Activated T-cell treated with anti-CD3 and anti-CD28 coated beads for 1 hour (primary cell): ENCODE results near the gene GPR179.
"Not testable (repeated sequence)": the region's sequence is repeated elsewhere in the genome, so short reads cannot be mapped to it uniquely, and the experiment has no call there.

Experiments
- DNase-seq: peaks from one replicate; pipeline ENCODE4 v3.0.0-alpha.2; 2020; ENCODE audit warnings: low read depth

GPR179 gene

GRCh38 chr17:38322156-38322779 lies 21.5 kb downstream of the GPR179 start:
- peak; percentile 71 for DNase-seq

- DNase-seq = no peak
Observed at GRCh38 chr17:38320482-38320881, 23.3 kb downstream of the GPR179 start.

GRCh38 chr17:38317081-38317480 lies 26.7 kb downstream of the GPR179 start:
- no peak for DNase-seq

GRCh38 chr17:38315497-38315896 lies 28.3 kb downstream of the GPR179 start:
- no peak for DNase-seq

GRCh38 chr17:38296834-38297517 lies 46.8 kb downstream of the GPR179 start, which contains the start of gene MRPL45:
Gene MRPL45, plus strand, starts transcription at chr17:38297168. Its CDS starts 16 bp downstream, at chr17:38297184.
- peak; percentile 93 for DNase-seq

- not testable (repeated sequence) for DNase-seq
Observed at GRCh38 chr17:38295602-38296365, 48.0 kb downstream of the GPR179 start.

- not testable (repeated sequence) for DNase-seq
Observed at GRCh38 chr17:38289760-38290159, 54.0 kb downstream of the GPR179 start.

- not testable (repeated sequence) for DNase-seq
Observed at GRCh38 chr17:38288217-38288827, 55.4 kb downstream of the GPR179 start.

GRCh38 chr17:38286501-38287091 lies 57.2 kb downstream of the GPR179 start:
- not testable (repeated sequence) for DNase-seq

GRCh38 chr17:38285994-38286393 lies 57.8 kb downstream of the GPR179 start:
- not testable (repeated sequence) for DNase-seq
